ENCODE results near the gene CLK3. TPM values are rescaled to one million over a fixed set of nuclear protein-coding genes. Genes with fewer than 3 reads are reported as not detected.
"Not testable (repeated sequence)": the region's sequence is repeated elsewhere in the genome, so short reads cannot be mapped to it uniquely, and the experiment has no call there.

Gene CLK3
- total and polyA plus RNA-seq, 7 experiments from 2014 or later = 57.8 to 273 (median 169) TPM

DNA sequence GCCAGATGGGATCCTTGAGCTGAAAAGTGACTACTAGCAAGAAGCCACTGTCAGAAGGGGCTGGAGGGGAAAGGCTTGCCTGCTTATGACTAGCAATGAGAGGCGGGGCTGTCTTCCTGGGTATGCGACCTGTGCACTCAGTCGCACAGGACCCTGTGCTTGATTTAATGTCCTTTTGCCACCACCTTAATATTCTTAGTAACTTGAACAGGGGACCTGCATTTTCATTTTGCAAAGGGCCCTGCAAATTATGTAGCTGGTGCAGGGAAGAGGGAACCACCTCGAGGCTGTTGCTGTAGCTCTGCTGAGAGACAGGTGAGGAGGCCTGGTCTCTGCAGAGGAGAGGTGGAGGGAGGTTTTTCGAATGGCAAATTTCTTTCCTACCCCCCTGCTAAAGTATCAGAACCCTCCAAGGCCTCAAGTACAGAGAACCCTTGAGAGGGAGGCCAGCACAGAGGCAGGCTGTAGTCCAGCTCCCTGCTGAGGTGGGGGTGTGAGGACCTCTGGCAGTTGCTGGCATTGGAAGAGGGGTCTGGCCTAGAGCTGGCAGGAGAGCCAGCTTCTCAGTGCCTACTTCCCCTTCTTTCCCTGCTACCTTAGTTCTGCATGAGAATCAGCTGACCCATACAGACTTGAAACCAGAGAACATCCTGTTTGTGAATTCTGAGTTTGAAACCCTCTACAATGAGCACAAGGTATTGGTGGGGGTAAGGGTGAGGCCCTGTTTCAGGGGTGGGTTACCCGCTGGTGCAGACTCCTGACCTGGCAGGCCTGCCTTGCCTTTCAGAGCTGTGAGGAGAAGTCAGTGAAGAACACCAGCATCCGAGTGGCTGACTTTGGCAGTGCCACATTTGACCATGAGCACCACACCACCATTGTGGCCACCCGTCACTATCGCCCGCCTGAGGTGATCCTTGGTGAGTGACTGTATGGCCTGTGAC is 11.4 kb downstream of the CLK3 start:
- Histone ChIP-seq H3K27me3 (ENCODE audit: control insufficient read depth in 2 of 2, insufficient read depth in 2 of 2, low read length in 2 of 2) (no peaks in the 10 kb centered on the region), H3K27ac (ENCODE audit: low read depth, low read length) (no peak overlapping the region), H3K4me1 (ENCODE audit: control insufficient read depth in 2 of 2, insufficient read depth in 2 of 2, low read length in 2 of 2) (no peaks in the 10 kb centered on the region), H3K4me3 (ENCODE audit: low read length) (no peak overlapping the region), H3K36me3 (ENCODE audit: control insufficient read depth in 2 of 3, insufficient read depth in 3 of 3, low read length in 3 of 3) (peaks cover 30 to 99% (median 42%) of the 10 kb centered on the region in 3 experiments), H3K9me3 (ENCODE audit: control insufficient read depth in 2 of 3, low read length in 3 of 3) (no peaks in the 10 kb centered on the region)
- ChIA-PET CTCF (interaction anchor here (1.3 to 1.9 kb wide), 2 partner anchors 8 to 15 kb away, joined by 4 to 11 read pairs; no protein-coding TSS in a partner anchor), POLR2A (interaction anchor here (1.3 to 1.8 kb wide), 2 partner anchors 11 to 148 kb away, joined by 3 to 6 read pairs; partner anchors contain the start of gene CLK3)
- ATAC-seq (peak; percentile 31), DNase-seq (no peak)
- H3K4me3 Mint-ChIP-seq = peak overlapping the region in 1 of 10 donors; percentile 56
- H3K27ac Mint-ChIP-seq = peak overlapping the region in 7 of 9 donors; percentile 8 to 79 (median 63)
- no peaks in the 10 kb centered on the region for H3K27me3 Mint-ChIP-seq
- H3K4me1 Mint-ChIP-seq = peaks cover under 1 to 19% (median 12%) of the 10 kb centered on the region in 7 donors
- intact Hi-C loops (cut with micrococcal nuclease) = no loop called here
- H3K36me3 Mint-ChIP-seq = peaks cover 0 to 39% (median 13%) of the 10 kb centered on the region in 5 donors
- H3K9me3 Mint-ChIP-seq = no peaks in the 10 kb centered on the region

- Mint-ChIP-seq H3K4me1 (peaks cover 0 to 17% (median 12%) of the 10 kb centered on the region in 7 donors), H3K9me3 (no peaks in the 10 kb centered on the region), H3K27ac (peak overlapping the region in 6 of 9 donors; percentile 19 to 79 (median 60)), H3K36me3 (peaks cover 0 to 32% (median 6%) of the 10 kb centered on the region in 5 donors), H3K27me3 (no peaks in the 10 kb centered on the region), H3K4me3 (no peak overlapping the region)
- H3K27me3 ChIP-seq (ENCODE audit: control insufficient read depth in 2 of 2, insufficient read depth in 2 of 2, low read length in 2 of 2) = no peaks in the 10 kb centered on the region
- ChIA-PET POLR2A (interaction anchor here (1.0 to 1.8 kb wide), 2 partner anchors 12 to 13 kb away, joined by 3 to 6 read pairs; partner anchors contain the start of gene CLK3), CTCF (interaction anchor here (0.6 to 1.3 kb wide), 2 partner anchors 14 kb away, joined by 3 to 4 read pairs; no protein-coding TSS in a partner anchor)
- H3K27ac ChIP-seq (ENCODE audit: low read depth, low read length) = no peak overlapping the region
- H3K36me3 ChIP-seq (ENCODE audit: control insufficient read depth in 2 of 3, insufficient read depth in 3 of 3, low read length in 3 of 3) = peaks cover 23 to 99% (median 38%) of the 10 kb centered on the region in 3 experiments
- H3K4me1 ChIP-seq (ENCODE audit: control insufficient read depth in 2 of 2, insufficient read depth in 2 of 2, low read length in 2 of 2) = no peaks in the 10 kb centered on the region
- no peak for ATAC-seq
- no peaks in the 10 kb centered on the region for H3K9me3 ChIP-seq (ENCODE audit: control insufficient read depth in 2 of 3, low read length in 3 of 3)
- DNase-seq = no peak
- H3K4me3 ChIP-seq (ENCODE audit: low read length) = no peak overlapping the region
- intact Hi-C loops (cut with micrococcal nuclease) = no loop called here
Measured at GRCh38 chr15:74627766-74628165, 12.1 kb downstream of the CLK3 start.

DNA sequence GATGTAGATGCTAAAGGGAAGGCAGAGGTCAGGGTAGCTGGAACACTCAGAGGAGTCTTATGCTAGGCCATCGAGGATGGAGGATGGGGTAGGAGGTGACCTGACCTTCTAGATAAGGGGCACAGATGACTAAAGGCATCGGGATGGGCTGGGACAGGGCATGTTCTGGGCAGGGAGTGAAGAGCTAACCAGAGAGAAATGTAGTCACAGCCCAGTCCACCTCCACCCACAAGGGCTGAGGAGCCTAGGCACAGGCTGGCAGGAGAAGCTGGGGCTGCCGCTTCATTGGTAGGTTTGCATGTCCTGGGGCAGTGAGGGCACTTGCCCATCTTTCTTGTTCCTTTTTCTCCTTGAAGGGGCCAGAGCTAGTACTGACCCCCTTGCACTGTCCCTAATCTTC is 12.6 kb downstream of the CLK3 start:
- H3K4me3 ChIP-seq (ENCODE audit: low read length) = no peak overlapping the region
- H3K4me1 ChIP-seq (ENCODE audit: control insufficient read depth in 2 of 2, insufficient read depth in 2 of 2, low read length in 2 of 2) = no peaks in the 10 kb centered on the region
- ChIA-PET POLR2A (interaction anchor here (1.0 kb wide), 1 partner anchor 13 kb away, joined by 3 read pairs; no protein-coding TSS in a partner anchor), CTCF (interaction anchor here (0.6 to 1.0 kb wide), 2 partner anchors 15 to 144 kb away, joined by 3 to 4 read pairs; no protein-coding TSS in a partner anchor)
- Mint-ChIP-seq H3K4me3 (no peak overlapping the region), H3K9me3 (no peaks in the 10 kb centered on the region), H3K27ac (peak overlapping the region in 6 of 9 donors; percentile 19 to 70 (median 56)), H3K36me3 (peaks cover 0 to 30% (median 6%) of the 10 kb centered on the region in 5 donors), H3K4me1 (peaks cover 0 to 17% (median 12%) of the 10 kb centered on the region in 7 donors), H3K27me3 (no peaks in the 10 kb centered on the region)
- no peak for DNase-seq
- ATAC-seq = no peak
- H3K36me3 ChIP-seq (ENCODE audit: control insufficient read depth in 2 of 3, insufficient read depth in 3 of 3, low read length in 3 of 3) = peaks cover 18 to 99% (median 35%) of the 10 kb centered on the region in 3 experiments
- no peak overlapping the region for H3K27ac ChIP-seq (ENCODE audit: low read depth, low read length)
- H3K27me3 ChIP-seq (ENCODE audit: control insufficient read depth in 2 of 2, insufficient read depth in 2 of 2, low read length in 2 of 2) = no peaks in the 10 kb centered on the region
- intact Hi-C loops (cut with micrococcal nuclease) = no loop called here
- no peaks in the 10 kb centered on the region for H3K9me3 ChIP-seq (ENCODE audit: control insufficient read depth in 2 of 3, low read length in 3 of 3)

DNA sequence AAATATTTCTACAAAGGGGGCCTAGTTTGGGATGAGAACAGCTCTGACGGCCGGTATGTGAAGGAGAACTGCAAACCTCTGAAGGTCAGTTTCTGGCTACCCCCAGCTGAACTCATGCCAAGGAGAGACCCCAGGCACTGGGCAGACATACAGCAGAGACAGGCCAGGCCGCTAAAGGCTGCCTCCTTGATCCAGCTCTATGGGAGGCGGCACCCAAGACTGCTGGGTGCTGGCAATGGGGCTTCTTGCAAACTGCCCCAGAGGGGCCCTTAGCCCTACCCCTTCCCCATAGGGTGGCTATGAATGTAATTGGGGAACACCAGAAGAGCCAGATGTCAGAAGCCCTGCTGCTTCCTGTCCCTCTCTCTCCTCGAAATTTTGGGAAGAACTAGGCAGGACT is 13.3 kb downstream of the CLK3 start:
- intact Hi-C loops (cut with micrococcal nuclease) = no loop called here
- H3K4me1 ChIP-seq (ENCODE audit: control insufficient read depth in 2 of 2, insufficient read depth in 2 of 2, low read length in 2 of 2) = no peaks in the 10 kb centered on the region
- DNase-seq (no peak), ATAC-seq (no peak)
- H3K27me3 ChIP-seq (ENCODE audit: control insufficient read depth in 2 of 2, insufficient read depth in 2 of 2, low read length in 2 of 2) = no peaks in the 10 kb centered on the region
- H3K36me3 ChIP-seq (ENCODE audit: control insufficient read depth in 2 of 3, insufficient read depth in 3 of 3, low read length in 3 of 3) = peaks cover 15 to 99% (median 28%) of the 10 kb centered on the region in 3 experiments
- Mint-ChIP-seq H3K4me1 (peaks cover 0 to 17% (median 12%) of the 10 kb centered on the region in 7 donors), H3K27ac (peak overlapping the region in 3 of 9 donors; percentile 56 to 75 (median 60)), H3K4me3 (no peak overlapping the region), H3K9me3 (no peaks in the 10 kb centered on the region), H3K27me3 (no peaks in the 10 kb centered on the region), H3K36me3 (peaks cover 0 to 30% (median 6%) of the 10 kb centered on the region in 5 donors)
- H3K27ac ChIP-seq (ENCODE audit: low read depth, low read length) = no peak overlapping the region
- CTCF ChIA-PET = interaction anchor here (1.0 kb wide), 1 partner anchor 143 kb away, joined by 4 read pairs; no protein-coding TSS in a partner anchor
- H3K9me3 ChIP-seq (ENCODE audit: control insufficient read depth in 2 of 3, low read length in 3 of 3) = no peaks in the 10 kb centered on the region
- no peak overlapping the region for H3K4me3 ChIP-seq (ENCODE audit: low read length)
- POLR2A ChIA-PET = no interaction called here

- DNase-seq; H3K27ac ChIP-seq (ENCODE audit: low read depth, low read length); H3K4me1 ChIP-seq (ENCODE audit: control insufficient read depth in 2 of 2, insufficient read depth in 2 of 2, low read length in 2 of 2); H3K4me3 ChIP-seq (ENCODE audit: low read length); H3K4me3 Mint-ChIP-seq; H3K27me3 Mint-ChIP-seq; intact Hi-C loops (cut with micrococcal nuclease); H3K9me3 Mint-ChIP-seq; H3K9me3 ChIP-seq (ENCODE audit: control insufficient read depth in 2 of 3, low read length in 3 of 3); H3K27me3 ChIP-seq (ENCODE audit: control insufficient read depth in 2 of 2, insufficient read depth in 2 of 2, low read length in 2 of 2); ATAC-seq: not testable (repeated sequence)
- ChIA-PET POLR2A (interaction anchor here (3.1 kb wide), 1 partner anchor 13 kb away, joined by 14 read pairs; the partner anchor contains the start of gene CLK3), CTCF (interaction anchor here (0.6 to 13.2 kb wide), 6 partner anchors 10 to 334 kb away, joined by 3 to 201 read pairs (median 4); no protein-coding TSS in a partner anchor)
- peaks cover 15 to 99% (median 21%) of the 10 kb centered on the region in 3 experiments for H3K36me3 ChIP-seq (ENCODE audit: control insufficient read depth in 2 of 3, insufficient read depth in 3 of 3, low read length in 3 of 3)
- Mint-ChIP-seq H3K36me3 (peaks cover 4 to 23% (median 6%) of the 10 kb centered on the region in 5 donors), H3K27ac (peak overlapping the region in 2 of 9 donors; percentile 36 to 56), H3K4me1 (peaks cover 0 to 17% (median 12%) of the 10 kb centered on the region in 7 donors)
Measured at GRCh38 chr15:74629696-74630095, 14.1 kb downstream of the CLK3 start.

- no peak overlapping the region for H3K4me3 Mint-ChIP-seq
- no peaks in the 10 kb centered on the region for H3K9me3 ChIP-seq (ENCODE audit: control insufficient read depth in 2 of 3, low read length in 3 of 3)
- no peak overlapping the region for H3K27ac ChIP-seq (ENCODE audit: low read depth, low read length)
- H3K36me3 ChIP-seq (ENCODE audit: control insufficient read depth in 2 of 3, insufficient read depth in 3 of 3, low read length in 3 of 3) = peaks cover 13 to 99% (median 16%) of the 10 kb centered on the region in 3 experiments
- POLR2A ChIA-PET = interaction anchor here (0.6 to 3.1 kb wide), 2 partner anchors 14 to 23 kb away, joined by 3 to 14 read pairs; partner anchors contain the start of gene CLK3
- no peaks in the 10 kb centered on the region for H3K4me1 ChIP-seq (ENCODE audit: control insufficient read depth in 2 of 2, insufficient read depth in 2 of 2, low read length in 2 of 2)
- H3K27me3 Mint-ChIP-seq = no peaks in the 10 kb centered on the region
- intact Hi-C loops (cut with micrococcal nuclease) = no loop called here
- no peaks in the 10 kb centered on the region for H3K9me3 Mint-ChIP-seq
- H3K4me1 Mint-ChIP-seq = peaks cover 0 to 17% (median 12%) of the 10 kb centered on the region in 7 donors
- H3K4me3 ChIP-seq (ENCODE audit: low read length) = no peak overlapping the region
- no peaks in the 10 kb centered on the region for H3K27me3 ChIP-seq (ENCODE audit: control insufficient read depth in 2 of 2, insufficient read depth in 2 of 2, low read length in 2 of 2)
- CTCF ChIA-PET = interaction anchor here (0.7 to 13.2 kb wide), 13 partner anchors 10 to 333 kb away, joined by 3 to 201 read pairs (median 3); no protein-coding TSS in a partner anchor
- ATAC-seq (no peak), DNase-seq (no peak)
- H3K36me3 Mint-ChIP-seq = peaks cover 6 to 20% (median 10%) of the 10 kb centered on the region in 5 donors
- H3K27ac Mint-ChIP-seq = peak overlapping the region in 4 of 9 donors; percentile 4 to 33 (median 18)
Measured at GRCh38 chr15:74630284-74631086, 14.8 kb downstream of the CLK3 start.
